Measurements from ENCODE around the gene ENKUR. TPM values are rescaled to one million over a fixed set of nuclear protein-coding genes. Genes with fewer than 3 reads are reported as not detected.

The ENKUR gene
- polyA plus RNA-seq, 1 experiment, result 0.06 TPM

GRCh38 chr10:24998044-24998443 is 17.9 kb downstream of the ENKUR start:
- Histone ChIP-seq H3K27me3 (ENCODE audit: control insufficient read depth, insufficient read depth, low read length) (peaks cover 1% of the 10 kb centered on the region), H3K4me3 (ENCODE audit: low read depth, low read length) (no peak overlapping the region), H3K36me3 (ENCODE audit: control insufficient read depth, insufficient read depth, low read length) (no peaks in the 10 kb centered on the region)
- ChIA-PET POLR2A (no interaction called here), CTCF (interaction anchor here (1.8 kb wide), 1 partner anchor 8 kb away, joined by 6 read pairs; no protein-coding TSS in a partner anchor)
- DNase-seq (ENCODE audit: low read depth), result no peak
- TF ChIP-seq CTCF (IDR thresholded peaks at IDR 0.05; ENCODE audit: insufficient read depth, low read depth, low read length), result no peak

GRCh38 chr10:24995072-24995471 is 20.9 kb downstream of the ENKUR start:
- CTCF ChIA-PET, result interaction anchor here (1.1 kb wide), 1 partner anchor 86 kb away, joined by 3 read pairs; no protein-coding TSS in a partner anchor

GRCh38 chr10:24993237-24993958 is 22.6 kb downstream of the ENKUR start:
- H3K4me3 ChIP-seq (ENCODE audit: low read depth, low read length), result no peak overlapping the region
- DNase-seq (ENCODE audit: low read depth), result no peak
- TF ChIP-seq CTCF (IDR thresholded peaks at IDR 0.05; ENCODE audit: insufficient read depth, low read depth, low read length), result no peak
- H3K27me3 ChIP-seq (ENCODE audit: control insufficient read depth, insufficient read depth, low read length), result peaks cover 1% of the 10 kb centered on the region
- H3K36me3 ChIP-seq (ENCODE audit: control insufficient read depth, insufficient read depth, low read length), result no peaks in the 10 kb centered on the region
- ChIA-PET CTCF (interaction anchor here (0.6 to 1.4 kb wide), 5 partner anchors 11 to 267 kb away, joined by 3 to 4 read pairs (median 3); partner anchors contain the start of gene ENKUR), POLR2A (no interaction called here)

More at GRCh38 chr10:24995072-24995471, 20.9 kb downstream of the ENKUR start:
- no peak for DNase-seq (ENCODE audit: low read depth)
- no peak for TF ChIP-seq CTCF (IDR thresholded peaks at IDR 0.05; ENCODE audit: insufficient read depth, low read depth, low read length)
- H3K4me3 ChIP-seq (ENCODE audit: low read depth, low read length), result no peak overlapping the region
- H3K36me3 ChIP-seq (ENCODE audit: control insufficient read depth, insufficient read depth, low read length), result no peaks in the 10 kb centered on the region
- peaks cover 1% of the 10 kb centered on the region for H3K27me3 ChIP-seq (ENCODE audit: control insufficient read depth, insufficient read depth, low read length)
- POLR2A ChIA-PET, result interaction anchor here (0.6 kb wide), 1 partner anchor 102 kb away, joined by 3 read pairs; no protein-coding TSS in a partner anchor

- Histone ChIP-seq H3K4me3 (ENCODE audit: low read depth, low read length) (no peak overlapping the region), H3K27me3 (ENCODE audit: control insufficient read depth, insufficient read depth, low read length) (peaks cover 1% of the 10 kb centered on the region), H3K36me3 (ENCODE audit: control insufficient read depth, insufficient read depth, low read length) (no peaks in the 10 kb centered on the region)
- CTCF ChIA-PET, result interaction anchor here (0.6 to 1.4 kb wide), 6 partner anchors 12 to 349 kb away, joined by 3 to 4 read pairs (median 3); partner anchors contain the start of gene ENKUR
- TF ChIP-seq CTCF (IDR thresholded peaks at IDR 0.05; ENCODE audit: insufficient read depth, low read depth, low read length), result no peak
- DNase-seq (ENCODE audit: low read depth), result no peak
- POLR2A ChIA-PET, result no interaction called here
Observed at GRCh38 chr10:24992512-24993133, 23.3 kb downstream of the ENKUR start.

GRCh38 chr10:24991298-24991697 is 24.7 kb downstream of the ENKUR start:
- DNase-seq (ENCODE audit: low read depth), result no peak
- no peaks in the 10 kb centered on the region for H3K36me3 ChIP-seq (ENCODE audit: control insufficient read depth, insufficient read depth, low read length)
- H3K27me3 ChIP-seq (ENCODE audit: control insufficient read depth, insufficient read depth, low read length), result no peaks in the 10 kb centered on the region; the same call in 1 of the 2 replicates
- no peak for TF ChIP-seq CTCF (IDR thresholded peaks at IDR 0.05; ENCODE audit: insufficient read depth, low read depth, low read length)
- ChIA-PET CTCF (interaction anchor here (0.6 kb wide), 1 partner anchor 43 kb away, joined by 3 read pairs; no protein-coding TSS in a partner anchor), POLR2A (no interaction called here)
- H3K4me3 ChIP-seq (ENCODE audit: low read depth, low read length), result no peak overlapping the region
